Spleen (tissue), 7 donors: ENCODE data around the gene TBC1D22B.
"Not testable (repeated sequence)": the region's sequence is repeated elsewhere in the genome, so short reads cannot be mapped to it uniquely, and the experiment has no call there.

Experiments used
- POLR2A ChIP-seq, 3 donors: fragments of 450-650 bp; IDR thresholded peaks; one replicate each; pipeline ENCODE4 v1.5.1; 2017; ENCODE audit warnings: antibody characterized with exemption in 3 of 3, mild to moderate bottlenecking in 1 of 3
- POLR2AphosphoS5 ChIP-seq, 3 donors: sonication (generic); formaldehyde crosslinking; IDR thresholded peaks; one replicate each; pipeline ENCODE4 v1.5.1; 2017; ENCODE audit warnings: antibody characterized with exemption in 3 of 3
- TF ChIP-seq, protein P1 (sequence below), 11 experiments: fragments of 200-600 bp in 7 of 11; fragments of 450-650 bp in 4 of 11; sonication (generic) in 4 of 11; IDR thresholded peaks in 8 of 11; conservative IDR thresholded peaks in 3 of 11; 1 replicate in 7 of 11; 2 replicates in 4 of 11; pipeline versions ENCODE4 v1.4.0 to v1.8.0; 2016 to 2021; ENCODE audit warnings: antibody characterized with exemption in 11 of 11, inconsistent platforms in 4 of 11, mild to moderate bottlenecking in 1 of 11
- donor health status: DM: no; HTN: no; CAD: no; lungs with moderate emphysema.
- donor health status: DM: no; HTN: no; CAD: no.
- donor health status: DM: no; HTN: no; CAD: no.

DNA sequence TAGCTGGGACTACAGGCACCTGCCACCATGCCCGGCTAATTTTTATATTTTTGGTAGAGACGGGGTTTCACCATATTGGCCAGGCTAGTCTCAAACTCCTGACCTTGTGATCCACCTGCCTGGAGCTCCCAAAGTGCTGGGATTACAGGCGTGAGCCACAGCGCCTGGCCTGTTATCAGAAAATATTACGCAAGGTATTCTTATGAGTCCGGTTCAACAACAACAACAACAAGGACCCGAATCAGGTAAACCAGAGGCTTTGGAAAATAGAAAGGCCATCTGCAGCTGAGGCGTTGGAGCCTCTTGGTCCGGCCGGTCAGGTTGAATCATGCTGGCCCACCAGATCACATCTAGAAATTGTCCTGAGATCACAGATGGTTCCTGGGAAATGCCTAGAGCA, 49.9 kb downstream of the TBC1D22B start:
- TF ChIP-seq POLR2AphosphoS5, POLR2A (IDR thresholded peaks at IDR 0.05): not testable (repeated sequence)
- TF ChIP-seq, protein P1, sequence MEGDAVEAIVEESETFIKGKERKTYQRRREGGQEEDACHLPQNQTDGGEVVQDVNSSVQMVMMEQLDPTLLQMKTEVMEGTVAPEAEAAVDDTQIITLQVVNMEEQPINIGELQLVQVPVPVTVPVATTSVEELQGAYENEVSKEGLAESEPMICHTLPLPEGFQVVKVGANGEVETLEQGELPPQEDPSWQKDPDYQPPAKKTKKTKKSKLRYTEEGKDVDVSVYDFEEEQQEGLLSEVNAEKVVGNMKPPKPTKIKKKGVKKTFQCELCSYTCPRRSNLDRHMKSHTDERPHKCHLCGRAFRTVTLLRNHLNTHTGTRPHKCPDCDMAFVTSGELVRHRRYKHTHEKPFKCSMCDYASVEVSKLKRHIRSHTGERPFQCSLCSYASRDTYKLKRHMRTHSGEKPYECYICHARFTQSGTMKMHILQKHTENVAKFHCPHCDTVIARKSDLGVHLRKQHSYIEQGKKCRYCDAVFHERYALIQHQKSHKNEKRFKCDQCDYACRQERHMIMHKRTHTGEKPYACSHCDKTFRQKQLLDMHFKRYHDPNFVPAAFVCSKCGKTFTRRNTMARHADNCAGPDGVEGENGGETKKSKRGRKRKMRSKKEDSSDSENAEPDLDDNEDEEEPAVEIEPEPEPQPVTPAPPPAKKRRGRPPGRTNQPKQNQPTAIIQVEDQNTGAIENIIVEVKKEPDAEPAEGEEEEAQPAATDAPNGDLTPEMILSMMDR (IDR thresholded peaks at IDR 0.05 in 8 of 11, conservative IDR thresholded peaks at IDR 0.05 in 3 of 11), result not testable (repeated sequence)
